Right kidney (tissue), 1 donor: ENCODE data around the gene GIN1.

Experiments used
- DNase-seq: peaks from one replicate; pipeline ENCODE4 v3.0.0-alpha.2; 2016

The GIN1 gene

DNA sequence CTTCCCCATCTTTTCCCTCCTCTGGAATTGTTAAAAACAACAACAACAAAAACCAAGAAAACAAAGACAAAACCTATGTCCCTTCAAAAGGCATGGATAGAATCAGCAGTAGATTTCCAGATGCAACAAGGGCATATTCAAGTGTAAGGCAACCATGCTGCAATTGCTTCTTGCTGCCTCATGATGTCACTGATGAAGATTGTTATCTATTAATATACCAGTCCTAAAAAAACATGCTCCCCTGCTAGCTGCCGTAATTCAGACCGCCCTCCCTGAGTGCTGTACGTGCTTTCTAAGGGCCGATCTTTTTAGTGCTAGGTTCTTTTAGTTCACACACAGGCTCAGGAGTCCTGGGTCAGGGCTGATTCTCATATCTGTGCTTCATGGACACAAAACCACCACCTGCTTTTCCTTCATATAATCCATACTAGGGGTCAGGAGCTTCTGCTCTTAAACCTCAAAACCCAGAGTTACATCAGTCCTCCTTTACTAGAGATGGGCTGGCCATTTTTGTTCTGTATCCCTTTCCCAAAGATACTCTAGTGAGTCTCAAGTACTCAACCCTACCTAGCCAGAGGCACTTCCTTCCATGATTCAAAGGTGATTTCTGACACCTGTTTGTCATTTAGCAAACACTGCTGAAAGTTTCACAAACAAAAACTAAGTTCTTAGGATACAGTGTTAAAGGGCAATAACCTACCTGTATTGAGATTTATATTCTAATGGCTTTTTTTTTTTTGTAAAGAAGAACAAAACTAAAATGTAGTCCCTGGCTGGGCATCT lies 82.1 kb downstream of the GIN1 start:
- DNase-seq: no peak

DNA sequence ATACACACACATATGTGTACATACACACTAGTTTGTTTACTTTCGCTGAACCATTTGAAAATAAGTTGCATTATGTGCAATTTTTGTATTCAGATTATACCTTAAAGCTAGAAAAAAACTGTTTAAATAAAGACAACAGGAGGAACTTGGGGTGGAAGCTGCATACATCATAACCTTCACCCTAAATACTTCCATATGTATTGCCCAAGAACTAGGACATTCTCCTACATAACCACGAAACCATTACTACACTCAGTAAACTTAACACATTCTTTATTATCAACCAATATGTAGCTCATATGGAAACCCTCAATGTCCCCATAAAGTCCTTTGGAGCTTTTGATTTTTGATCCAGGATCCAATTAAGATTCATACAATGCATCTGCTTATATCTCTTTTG lies 83.3 kb downstream of the GIN1 start:
- DNase-seq: no peak
